Esophagus squamous epithelium (tissue), 5 donors: ENCODE results near the gene PAK1IP1. TPM values are rescaled to one million over a fixed set of nuclear protein-coding genes. Genes with fewer than 3 reads are reported as not detected.

Source experiments
- DNase-seq: peaks from one replicate; lab custom pipeline; 2025; lab: John Stamatoyannopoulos, UW
- H3K27ac ChIP-seq, 4 donors: fragments of 200-600 bp; sonication (generic); one replicate each; pipeline ENCODE4 v1.5.1; 2016 to 2019; ENCODE audit warnings: mild to moderate bottlenecking in 1 of 4
- H3K27me3 ChIP-seq, 4 donors: fragments of 200-600 bp; sonication (generic); 1 replicate in 3 of 4; 2 replicates in 1 of 4; pipeline versions ENCODE4 v1.5.1 to v1.6.0; 2017 to 2021; ENCODE audit warnings: antibody characterized with exemption in 1 of 4
- H3K36me3 ChIP-seq, 3 donors: fragments of 200-600 bp; sonication (generic); one replicate each; pipeline ENCODE4 v1.5.1; 2016 to 2019
- H3K4me1 ChIP-seq, 3 donors: fragments of 200-600 bp; sonication (generic); one replicate each; pipeline ENCODE4 v1.5.1; 2017 to 2019
- H3K4me3 ChIP-seq, 4 donors: fragments of 200-600 bp; sonication (generic); 1 replicate in 3 of 4; 2 replicates in 1 of 4; pipeline ENCODE4 v1.5.1; 2016 to 2019; ENCODE audit warnings: mild to moderate bottlenecking in 2 of 4, moderate library complexity in 1 of 4
- H3K9me3 ChIP-seq, 3 donors: fragments of 200-600 bp; sonication (generic); one replicate each; pipeline ENCODE4 v1.5.1; 2016 to 2019
- POLR2A ChIP-seq, 4 donors: fragments of 450-650 bp; IDR thresholded peaks; one replicate each; pipeline ENCODE4 v1.6.1; 2017; ENCODE audit warnings: antibody characterized with exemption in 4 of 4, mild to moderate bottlenecking in 4 of 4, moderate library complexity in 3 of 4
- WGBS, 2 donors: methylation state at CpG; one replicate each; pipeline ENCODE4 v1.1.5; 2018; 5-methylcytosine and 5-hydroxymethylcytosine counted together
- intact Hi-C: fragments of 100-400 bp; cut with DNase I; formaldehyde crosslinking; loops from one replicate; pipeline ENCODE4 v1.15.0; 2022
- total RNA-seq, 4 donors: library from RNA; depleted of rRNA; stranded (reverse); fragments of >200 nt; gene quantifications; one replicate each; pipeline ENCODE4 v1.1.0, GENCODE V29; 2016
- TF ChIP-seq, protein P1 (sequence below), 6 experiments: fragments of 450-650 bp in 4 of 6; fragments of 200-600 bp in 2 of 6; sonication (generic) in 2 of 6; IDR thresholded peaks; one replicate each; pipeline ENCODE4 v1.5.1; 2016 to 2019; ENCODE audit warnings: antibody characterized with exemption in 6 of 6, mild to moderate bottlenecking in 4 of 6, moderate library complexity in 4 of 6
- donor health status: DM: yes; HTN: yes; CAD: no.

The PAK1IP1 gene
- total RNA-seq, 4 donors from 2014 or later, result 11.4 to 23.6 (median 19.4) TPM

DNA sequence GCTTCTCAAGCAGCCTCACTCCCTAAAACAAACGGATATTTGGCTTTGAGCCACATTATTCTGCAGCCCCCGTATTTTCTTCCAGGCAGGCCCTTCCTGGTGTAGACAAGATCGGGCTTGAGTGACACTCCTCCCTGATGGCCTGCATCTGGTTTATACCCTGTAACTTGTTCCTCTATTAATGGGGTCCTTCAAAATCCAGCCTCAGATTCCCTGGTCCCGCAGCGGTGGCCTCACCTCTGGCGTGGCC lies 27.7 kb downstream of the PAK1IP1 start:
- intact Hi-C loops, result no loop called here
- Histone ChIP-seq H3K36me3 (peaks cover 0 to 29% (median 0%) of the 10 kb centered on the region in 3 donors), H3K27me3 (no peaks in the 10 kb centered on the region), H3K27ac (peak overlapping the region; percentile 86 to 96 (median 91)), H3K4me3 (peak overlapping the region; percentile 60 to 83 (median 72)), H3K9me3 (peaks cover 0 to 8% (median 0%) of the 10 kb centered on the region in 3 donors), H3K4me1 (peaks cover 5 to 52% (median 19%) of the 10 kb centered on the region in 3 donors)
- WGBS, 2 donors, result 0% methylated on average over 5 to 6 of the region's 6 CpGs
- TF ChIP-seq, protein P1, sequence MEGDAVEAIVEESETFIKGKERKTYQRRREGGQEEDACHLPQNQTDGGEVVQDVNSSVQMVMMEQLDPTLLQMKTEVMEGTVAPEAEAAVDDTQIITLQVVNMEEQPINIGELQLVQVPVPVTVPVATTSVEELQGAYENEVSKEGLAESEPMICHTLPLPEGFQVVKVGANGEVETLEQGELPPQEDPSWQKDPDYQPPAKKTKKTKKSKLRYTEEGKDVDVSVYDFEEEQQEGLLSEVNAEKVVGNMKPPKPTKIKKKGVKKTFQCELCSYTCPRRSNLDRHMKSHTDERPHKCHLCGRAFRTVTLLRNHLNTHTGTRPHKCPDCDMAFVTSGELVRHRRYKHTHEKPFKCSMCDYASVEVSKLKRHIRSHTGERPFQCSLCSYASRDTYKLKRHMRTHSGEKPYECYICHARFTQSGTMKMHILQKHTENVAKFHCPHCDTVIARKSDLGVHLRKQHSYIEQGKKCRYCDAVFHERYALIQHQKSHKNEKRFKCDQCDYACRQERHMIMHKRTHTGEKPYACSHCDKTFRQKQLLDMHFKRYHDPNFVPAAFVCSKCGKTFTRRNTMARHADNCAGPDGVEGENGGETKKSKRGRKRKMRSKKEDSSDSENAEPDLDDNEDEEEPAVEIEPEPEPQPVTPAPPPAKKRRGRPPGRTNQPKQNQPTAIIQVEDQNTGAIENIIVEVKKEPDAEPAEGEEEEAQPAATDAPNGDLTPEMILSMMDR (IDR thresholded peaks at IDR 0.05), result peak in 1 of 6 experiments; percentile 6
- no peak for TF ChIP-seq POLR2A (IDR thresholded peaks at IDR 0.05)
- DNase-seq, result no peak

- H3K4me1 ChIP-seq, result peaks cover 5 to 52% (median 19%) of the 10 kb centered on the region in 3 donors
Measured at GRCh38 chr6:10722820-10723566, 28.2 kb downstream of the PAK1IP1 start, which contains the start of gene TMEM14C. Gene TMEM14C (plus strand): TSS chr6:10723070. CDS start chr6:10724614, 1,544 bp downstream.

GRCh38 chr6:10723567-10723881 lies 28.8 kb downstream of the PAK1IP1 start:
- intact Hi-C loops, result no loop called here
- Histone ChIP-seq H3K27me3 (no peaks in the 10 kb centered on the region), H3K36me3 (peaks cover 0 to 39% (median 0%) of the 10 kb centered on the region in 3 donors), H3K27ac (peak overlapping the region; percentile 86 to 96 (median 91)), H3K9me3 (peaks cover 0 to 2% (median 0%) of the 10 kb centered on the region in 3 donors), H3K4me1 (peaks cover 5 to 52% (median 19%) of the 10 kb centered on the region in 3 donors), H3K4me3 (peak overlapping the region; percentile 60 to 83 (median 72))
- TF ChIP-seq, protein P1 (IDR thresholded peaks at IDR 0.05), result no peak
- TF ChIP-seq POLR2A (IDR thresholded peaks at IDR 0.05), result no peak
- 21 to 29% methylated on average over 7 of the region's 7 CpGs for WGBS, 2 donors
- no peak for DNase-seq

More at GRCh38 chr6:10722820-10723566, 28.2 kb downstream of the PAK1IP1 start, which contains the start of gene TMEM14C:
- peak in 3 of 4 donors; percentile 35 to 87 (median 85) for TF ChIP-seq POLR2A (IDR thresholded peaks at IDR 0.05)
- TF ChIP-seq, protein P1 (IDR thresholded peaks at IDR 0.05), result peak in 1 of 6 experiments; percentile 13
- H3K27me3 ChIP-seq, result no peaks in the 10 kb centered on the region
- H3K4me3 ChIP-seq, result peak within 1 kb of the TSS; percentile 60 to 83 (median 72)
- 1 to 2% methylated on average over 36 to 48 of the region's 55 CpGs for WGBS, 2 donors
- H3K9me3 ChIP-seq, result peaks cover 0 to 7% (median 0%) of the 10 kb centered on the region in 3 donors
- intact Hi-C loops, result no loop called here
- H3K36me3 ChIP-seq, result peaks cover 0 to 34% (median 0%) of the 10 kb centered on the region in 3 donors
- peak; percentile 85 for DNase-seq
- peak within 1 kb of the TSS; percentile 86 to 96 (median 91) for H3K27ac ChIP-seq

GRCh38 chr6:10725044-10725443 lies 30.3 kb downstream of the PAK1IP1 start:
- no peak for TF ChIP-seq POLR2A (IDR thresholded peaks at IDR 0.05)
- TF ChIP-seq, protein P1 (IDR thresholded peaks at IDR 0.05), result no peak
- intact Hi-C loops, result no loop called here
- H3K27me3 ChIP-seq, result no peaks in the 10 kb centered on the region

GRCh38 chr6:10725716-10726115 lies 30.9 kb downstream of the PAK1IP1 start:
- H3K36me3 ChIP-seq, result peaks cover 0 to 61% (median 0%) of the 10 kb centered on the region in 3 donors
- no peak for DNase-seq
- WGBS, 2 donors, result 88 to 100% methylated on average over 2 to 7 of the region's 9 CpGs
- H3K27ac ChIP-seq, result no peak overlapping the region
- H3K9me3 ChIP-seq, result no peaks in the 10 kb centered on the region
- no peaks in the 10 kb centered on the region for H3K27me3 ChIP-seq
- peaks cover 5 to 48% (median 19%) of the 10 kb centered on the region in 3 donors for H3K4me1 ChIP-seq
- TF ChIP-seq, protein P1 (IDR thresholded peaks at IDR 0.05), result no peak
- no peak overlapping the region for H3K4me3 ChIP-seq
- intact Hi-C loops, result no loop called here

More at GRCh38 chr6:10725044-10725443, 30.3 kb downstream of the PAK1IP1 start:
- Histone ChIP-seq H3K4me1 (peaks cover 5 to 52% (median 19%) of the 10 kb centered on the region in 3 donors), H3K9me3 (no peaks in the 10 kb centered on the region), H3K36me3 (peaks cover 0 to 54% (median 0%) of the 10 kb centered on the region in 3 donors), H3K27ac (no peak overlapping the region), H3K4me3 (no peak overlapping the region)
- 77% methylated on average over 5 to 6 of the region's 6 CpGs for WGBS, 2 donors
- DNase-seq, result no peak
